Left hindlimb (tissue), 1 donor: ENCODE measurements around the gene DPYSL3.
"Not testable (repeated sequence)": the region's sequence is repeated elsewhere in the genome, so short reads cannot be mapped to it uniquely, and the experiment has no call there.

Experiments used
- DNase-seq: peaks from one replicate; pipeline ENCODE4 v3.0.0-alpha.2; 2018

Gene DPYSL3

DNA sequence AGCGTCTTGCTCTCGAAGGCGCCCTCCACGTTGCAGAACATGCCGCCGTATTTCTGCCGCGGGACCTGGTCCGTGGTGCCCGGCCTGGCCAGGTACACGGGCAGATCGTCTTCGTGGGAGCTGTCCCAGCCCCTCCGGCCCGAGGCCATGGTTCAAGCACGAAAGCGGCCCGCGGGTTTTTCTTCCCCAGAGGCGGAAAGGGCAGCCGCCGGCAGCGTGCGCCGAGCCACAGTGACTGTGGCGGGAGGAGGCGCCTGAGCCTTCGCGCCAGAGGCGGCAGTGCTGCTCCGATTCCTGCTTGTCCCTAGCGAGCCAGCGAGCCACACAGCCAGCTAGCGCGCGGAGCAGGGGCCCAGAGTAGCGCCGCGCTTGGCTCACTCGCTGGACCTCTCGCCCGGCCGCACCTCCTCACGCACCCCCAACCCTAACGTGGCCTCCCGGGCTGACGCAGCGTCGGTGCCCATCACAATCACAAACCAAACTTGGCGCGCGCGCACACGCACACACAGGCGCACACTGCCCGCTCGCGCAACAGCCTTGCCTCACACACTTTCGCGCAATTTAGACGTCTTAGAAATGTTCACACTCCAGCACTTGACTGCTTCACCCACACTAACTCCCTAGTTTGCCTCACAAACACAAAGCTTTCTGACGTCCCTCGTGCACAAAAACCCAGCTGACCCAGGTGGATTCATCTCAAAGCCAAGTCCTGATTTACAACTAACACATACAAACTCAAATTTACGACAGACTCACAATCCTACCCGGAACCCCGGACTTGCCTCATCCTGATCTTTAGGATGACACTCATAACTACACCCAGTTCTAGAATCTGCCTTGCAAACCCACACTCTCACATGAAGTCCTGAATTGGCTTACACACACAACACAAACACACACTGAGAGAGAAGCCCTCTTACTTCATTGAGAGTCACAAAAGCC is at the start of gene DPYSL3:
Gene DPYSL3 (minus strand): TSS at position 359 of the 942 bp plus-strand sequence. CDS start 210 bp downstream, at position 149.
- DNase-seq = peak; percentile 89

DNA sequence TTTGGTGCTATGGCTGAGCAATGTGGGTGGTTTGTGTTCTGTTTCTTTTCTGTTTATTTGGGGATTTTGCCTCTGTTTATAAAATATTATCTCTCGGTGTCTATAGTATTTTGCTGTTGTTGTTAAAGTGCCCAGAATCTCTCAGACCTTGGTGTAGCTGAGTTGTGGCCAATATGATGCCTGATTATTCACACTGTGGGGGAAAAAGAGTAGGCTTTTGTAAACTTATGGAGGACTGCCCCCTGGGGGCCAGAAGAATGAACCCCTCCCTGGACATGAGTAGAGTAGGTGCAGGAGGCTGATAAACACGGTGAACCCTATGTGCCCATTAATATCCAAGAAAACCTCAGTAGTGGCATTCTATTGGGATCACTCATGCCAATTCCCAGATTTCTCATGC is 49.0 kb upstream of the DPYSL3 start:
- no peak for DNase-seq

- no peak for DNase-seq
These were observed 48.2 kb upstream of the DPYSL3 start for GRCh38 chr5:147557876-147558745.

DNA sequence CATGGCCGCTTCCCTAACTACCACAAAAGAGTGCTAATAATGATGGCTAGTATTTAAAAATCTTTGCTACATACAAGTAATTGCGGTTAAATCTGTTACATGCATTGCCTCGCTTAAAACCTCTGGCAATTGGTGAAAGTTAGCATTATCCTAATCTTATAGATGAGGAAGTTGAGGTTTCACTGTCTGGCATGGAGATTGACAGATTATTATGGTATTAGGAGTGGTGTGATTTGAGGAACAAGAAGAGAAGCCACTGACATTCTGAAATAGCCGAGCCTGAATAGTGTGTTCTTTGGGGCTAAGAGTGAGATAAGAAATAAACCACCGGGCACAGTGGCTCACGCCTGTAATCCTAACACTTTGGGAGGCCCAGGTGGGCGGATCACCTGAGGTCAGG is 45.3 kb upstream of the DPYSL3 start:
- DNase-seq = no peak

DNA sequence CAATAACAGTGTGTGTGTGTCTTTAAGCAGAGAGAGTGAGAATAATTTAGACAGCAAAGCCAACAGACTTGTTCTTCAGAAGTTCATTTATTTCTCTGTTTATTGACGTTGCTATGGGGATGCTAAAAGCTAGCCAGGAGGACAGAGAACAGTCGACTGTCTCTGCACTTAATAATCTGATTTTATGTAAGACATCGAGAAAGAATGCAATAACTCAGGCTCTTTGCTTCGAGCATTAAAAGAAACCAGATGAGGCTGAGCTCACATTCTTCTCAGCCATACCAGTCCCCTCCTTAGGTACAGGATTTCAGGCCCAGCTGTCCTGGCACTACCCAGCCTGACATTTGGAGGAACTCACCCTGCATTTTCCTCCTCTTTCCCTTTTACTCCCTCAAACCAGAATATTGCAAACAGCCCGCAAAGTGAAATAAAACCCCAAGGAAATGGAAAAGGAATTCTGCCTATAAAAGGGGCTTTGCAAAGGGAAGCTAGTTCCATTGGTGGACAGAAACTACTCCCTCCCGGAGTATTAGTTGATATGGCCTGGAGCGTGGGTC is 44.5 kb upstream of the DPYSL3 start:
- DNase-seq = peak; percentile 86

DNA sequence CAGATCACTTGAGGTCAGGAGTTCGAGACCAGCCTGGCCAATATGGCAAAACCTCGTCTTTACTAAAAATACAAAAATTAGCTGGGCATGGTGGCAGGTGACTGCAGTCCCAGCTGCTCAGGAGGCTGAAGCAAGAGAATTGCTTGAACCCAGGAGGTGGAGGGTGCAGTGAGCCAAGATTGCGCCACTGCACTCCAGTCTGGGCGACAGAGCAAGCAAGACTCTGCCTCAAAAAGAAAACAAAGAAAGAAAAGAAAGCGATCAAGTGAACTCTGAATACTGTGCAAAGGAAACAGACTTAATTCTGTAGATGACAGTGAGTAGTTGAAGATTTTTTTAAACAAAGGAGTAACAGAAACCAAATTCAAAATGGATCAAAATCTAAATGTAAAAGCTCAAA is 43.9 kb upstream of the DPYSL3 start:
- DNase-seq = not testable (repeated sequence)

GRCh38 chr5:147552897-147553296 is 43.0 kb upstream of the DPYSL3 start:
- peak; percentile 70 for DNase-seq

DNA sequence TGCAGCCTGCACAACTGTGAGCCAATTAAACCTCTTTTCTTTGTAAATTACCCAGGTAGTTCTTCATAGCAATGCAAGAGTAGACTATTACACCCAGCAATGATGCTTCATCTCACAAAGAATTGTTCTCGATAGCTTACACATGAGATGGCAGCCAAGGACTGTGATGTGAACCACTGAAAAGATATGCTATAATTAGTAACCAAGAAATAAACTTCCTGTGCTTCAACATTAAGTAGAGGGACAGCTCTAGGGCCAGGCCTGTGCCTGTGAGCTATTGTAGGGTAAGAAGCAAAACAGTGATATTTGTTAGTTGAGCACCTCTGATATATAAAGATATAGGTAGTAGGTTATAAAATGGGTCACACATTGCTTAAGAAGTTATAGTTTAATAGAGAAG is 41.8 kb upstream of the DPYSL3 start:
- no peak for DNase-seq

GRCh38 chr5:147547730-147548129 is 37.9 kb upstream of the DPYSL3 start:
- DNase-seq = no peak

GRCh38 chr5:147544556-147544955 is 34.7 kb upstream of the DPYSL3 start:
- DNase-seq = no peak

- DNase-seq = no peak
These were observed 29.2 kb upstream of the DPYSL3 start for GRCh38 chr5:147539053-147539452.

DNA sequence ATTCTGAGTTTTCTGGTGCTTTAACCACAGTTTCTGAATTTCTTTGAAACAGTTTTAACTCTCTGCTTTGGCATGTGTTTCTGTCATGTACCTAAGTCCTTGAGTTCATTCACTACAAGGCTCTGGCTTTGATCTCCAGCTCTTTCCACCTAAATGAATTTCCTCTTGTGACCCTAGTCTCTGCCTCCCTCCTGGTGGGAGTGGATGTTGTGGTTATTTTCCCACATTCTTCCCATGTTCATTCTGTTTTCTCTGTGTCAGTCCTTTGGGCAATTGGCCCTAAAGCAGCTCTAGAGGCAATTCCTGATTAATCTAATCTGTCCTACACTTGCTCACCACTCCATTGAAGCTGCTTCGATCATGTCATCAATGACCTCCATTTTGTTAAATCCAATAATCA is 28.4 kb upstream of the DPYSL3 start:
- DNase-seq = no peak

DNA sequence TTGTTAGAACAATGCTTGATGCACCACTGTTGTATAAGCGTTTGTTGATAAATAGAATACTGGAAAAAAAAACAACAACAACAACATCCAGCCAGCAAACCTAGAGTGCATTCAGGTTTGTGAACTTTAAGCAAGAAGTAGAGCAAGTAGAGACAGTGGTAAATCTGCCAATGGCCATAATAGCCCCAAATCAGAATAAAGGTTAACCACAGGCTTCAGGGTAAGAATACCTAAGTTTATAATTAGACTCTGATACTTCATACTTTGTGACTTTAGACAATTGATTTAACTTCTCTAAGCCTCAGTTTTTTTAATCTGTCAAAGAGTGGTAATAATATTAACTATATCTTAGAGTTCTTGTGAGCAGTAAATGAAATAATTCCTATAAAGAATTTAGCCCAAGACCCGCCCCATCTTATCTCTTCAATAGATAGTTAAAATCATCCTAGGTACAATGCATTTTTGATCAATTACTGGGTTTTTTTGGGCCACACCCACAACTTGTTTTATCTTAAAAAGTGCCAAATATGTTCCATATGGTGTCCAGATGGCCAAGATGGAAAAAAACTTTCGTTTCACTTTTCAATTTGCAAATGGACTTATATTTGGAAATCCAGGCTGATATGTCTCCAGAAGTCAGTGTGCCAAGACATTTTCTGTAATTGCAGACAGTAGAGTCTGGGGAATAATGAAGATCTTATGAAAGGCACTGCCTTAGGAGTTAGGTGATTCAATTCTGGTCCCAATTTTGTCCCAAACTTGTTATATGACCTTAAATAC is 24.5 kb upstream of the DPYSL3 start:
- DNase-seq = no peak

DNA sequence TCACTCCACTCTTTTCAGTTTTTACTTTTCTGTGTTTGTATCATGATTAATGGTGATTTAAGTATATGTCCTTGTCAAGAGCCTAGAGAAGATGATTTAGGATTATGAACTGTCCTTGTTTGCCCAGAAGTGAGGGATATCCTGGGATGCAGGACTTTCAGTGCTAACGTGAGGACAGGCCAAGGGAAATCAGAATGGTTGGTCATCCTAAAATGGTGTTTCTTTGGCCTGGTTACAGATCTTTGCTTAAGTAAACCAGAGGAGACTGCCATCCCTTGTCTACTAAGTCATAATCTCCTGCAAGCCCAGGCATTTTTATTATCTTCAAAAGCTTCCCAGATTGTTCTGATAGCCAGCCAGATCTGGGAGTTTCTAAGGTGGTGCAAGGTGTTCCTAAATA is 22.3 kb upstream of the DPYSL3 start:
- DNase-seq = no peak

GRCh38 chr5:147530530-147531389 is 20.9 kb upstream of the DPYSL3 start:
- DNase-seq = no peak

GRCh38 chr5:147523069-147523468 is 13.2 kb upstream of the DPYSL3 start:
- no peak for DNase-seq

DNA sequence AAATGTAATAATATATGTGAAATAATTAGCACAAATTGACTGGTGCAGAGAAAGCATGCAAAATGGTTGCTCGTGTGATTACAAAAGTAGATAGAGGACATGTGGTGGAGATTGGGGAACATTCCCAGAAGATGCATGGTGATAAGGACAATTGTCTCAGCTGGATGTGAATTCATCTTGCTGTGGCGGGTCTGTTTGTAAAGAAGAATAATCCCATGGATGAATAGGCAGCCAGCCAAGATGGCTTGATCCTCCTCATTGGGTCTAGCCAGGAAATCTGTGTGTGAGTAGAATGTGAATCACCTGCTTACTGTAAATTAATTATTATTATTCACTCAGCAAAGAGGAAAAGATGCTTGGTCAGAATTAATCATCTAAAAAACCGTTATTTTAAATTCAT is 12.6 kb upstream of the DPYSL3 start:
- DNase-seq = no peak

DNA sequence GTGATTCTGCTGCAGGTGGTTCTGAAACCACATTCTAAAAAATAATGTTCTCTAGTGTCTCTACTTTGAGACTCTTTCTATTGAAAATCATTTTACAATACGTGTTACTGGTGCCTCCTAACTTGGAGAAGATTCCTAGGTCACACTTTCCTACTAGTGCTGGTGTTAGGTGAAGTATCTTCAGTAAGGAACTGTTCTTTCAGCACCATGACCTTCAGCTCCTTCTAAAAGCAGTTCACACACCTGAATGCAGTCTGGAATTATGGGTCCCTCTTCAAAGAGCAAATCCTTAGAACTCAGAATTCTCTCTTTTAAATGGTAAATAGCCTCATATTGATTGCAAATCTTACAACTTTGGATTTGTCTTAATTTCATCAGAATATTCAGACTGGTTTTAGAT is 10.6 kb upstream of the DPYSL3 start:
- DNase-seq = no peak

DNA sequence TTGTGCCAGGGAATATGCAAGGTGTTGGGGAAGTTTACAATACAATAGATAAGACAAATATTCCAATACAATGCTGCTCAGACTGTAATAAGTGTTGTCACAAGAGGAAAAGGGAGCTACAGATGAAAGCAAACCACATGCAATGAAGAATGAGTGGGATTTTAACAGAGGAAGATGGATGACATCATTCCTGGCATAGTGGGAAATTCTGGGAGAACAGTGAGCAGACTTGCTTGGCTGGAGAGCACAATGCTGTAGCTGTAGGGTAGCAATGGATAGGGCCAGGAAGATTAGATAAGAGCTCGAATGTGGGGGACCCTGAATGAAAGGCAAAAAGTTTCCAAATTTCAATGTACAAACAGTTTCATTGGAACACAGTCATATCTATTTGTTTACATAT is 9.5 kb upstream of the DPYSL3 start:
- no peak for DNase-seq

GRCh38 chr5:147517383-147517782 is 7.5 kb upstream of the DPYSL3 start:
- no peak for DNase-seq

DNA sequence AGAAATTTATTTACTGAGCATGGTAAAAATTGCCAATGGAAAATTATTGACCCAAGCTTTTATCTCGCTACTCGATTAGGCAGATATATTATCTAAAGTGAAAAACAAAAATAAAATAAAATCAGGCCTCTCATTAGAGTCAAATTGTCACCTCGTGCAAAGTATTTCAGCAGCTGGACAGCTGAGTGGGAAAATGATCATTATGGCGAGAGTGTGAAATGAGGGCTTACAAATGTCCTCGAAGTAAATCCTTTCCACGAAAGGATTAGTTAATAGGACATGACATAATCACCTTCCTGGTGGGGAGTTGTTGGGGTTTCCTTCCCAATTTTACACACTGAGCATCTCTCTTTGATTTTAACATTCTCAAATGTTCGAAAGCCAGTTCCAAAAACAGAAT is 5.4 kb upstream of the DPYSL3 start:
- no peak for DNase-seq
